ENCODE results near the gene TIE1.

- TF ChIP-seq CTCF (IDR thresholded peaks at IDR 0.05 in 2 of 3, conservative IDR thresholded peaks at IDR 0.05 in 1 of 3; ENCODE audit: insufficient read depth in 2 of 3, low read depth in 1 of 3, low read length in 3 of 3) = no peak
- no peak for TF ChIP-seq ZNF24 (IDR thresholded peaks at IDR 0.05)
- no peak for TF ChIP-seq TCF7 (IDR thresholded peaks at IDR 0.05; ENCODE audit: borderline replicate concordance)
- TF ChIP-seq FOXP4 (CRISPR knock-in tag; IDR thresholded peaks at IDR 0.05; ENCODE audit: borderline replicate concordance) = no peak
- no peak for TF ChIP-seq TAF1 (IDR thresholded peaks at IDR 0.05; ENCODE audit: control insufficient read depth, extremely low read depth, insufficient read depth, low read length, severe bottlenecking)
- no peak for TF ChIP-seq ZNF644 (tag; IDR thresholded peaks at IDR 0.05; ENCODE audit: low read depth)
- TF ChIP-seq FOS (IDR thresholded peaks at IDR 0.05; ENCODE audit: extremely low read depth, insufficient read length) = no peak
- no peak for TF ChIP-seq NR2C2 (CRISPR knock-in tag; IDR thresholded peaks at IDR 0.05)
- no peak for TF ChIP-seq NR2C2 (tag; IDR thresholded peaks at IDR 0.05)
- TF ChIP-seq POLR2AphosphoS5 (IDR thresholded peaks at IDR 0.05; ENCODE audit: control insufficient read depth, insufficient read depth, low read depth, low read length) = no peak
- TF ChIP-seq COPS2 (conservative IDR thresholded peaks at IDR 0.05) = no peak
- TF ChIP-seq PML (IDR thresholded peaks at IDR 0.05; ENCODE audit: low read length) = no peak
- no peak for TF ChIP-seq CREB3 (tag; conservative IDR thresholded peaks at IDR 0.05; ENCODE audit: low read depth)
- no peak for TF ChIP-seq IRF9 (tag; IDR thresholded peaks at IDR 0.05)
Observed at GRCh38 chr1:43315481-43315880, 14.7 kb downstream of the TIE1 start.
